Heart right ventricle (tissue), 16 donors: ENCODE results near the gene RAB37. TPM values are rescaled to one million over a fixed set of nuclear protein-coding genes. Genes with fewer than 3 reads are reported as not detected.

Experiments
- ATAC-seq, 8 donors: fragments of 200-7000 bp; cut with Tn5 transposase; one replicate each; pipeline ENCODE4 v1.9.1; 2020; ENCODE audit warnings: mild to moderate bottlenecking in 8 of 8, moderate library complexity in 8 of 8, moderate number of reproducible peaks in 1 of 8
- DNase-seq, 2 donors: peaks; one replicate each; pipeline ENCODE4 v3.0.0-alpha.2; 2020
- H3K27ac ChIP-seq, 10 donors: fragments of 200-600 bp; sonication (generic) in 2 of 10; one replicate each; pipeline versions ENCODE4 v1.5.0 to v1.8.0; 2020 to 2022; ENCODE audit warnings: mild to moderate bottlenecking in 3 of 10
- H3K27me3 ChIP-seq, 7 donors: fragments of 200-600 bp; one replicate each; pipeline ENCODE4 v1.8.0; 2021 to 2022; ENCODE audit warnings: mild to moderate bottlenecking in 2 of 7
- H3K36me3 ChIP-seq, 9 donors: fragments of 200-600 bp; sonication (generic) in 1 of 9; one replicate each; pipeline versions ENCODE4 v1.5.0 to v1.8.0; 2020 to 2022; ENCODE audit warnings: mild to moderate bottlenecking in 2 of 9
- H3K4me1 ChIP-seq, 9 donors: fragments of 200-600 bp; sonication (generic) in 1 of 9; one replicate each; pipeline versions ENCODE4 v1.5.0 to v1.8.0; 2020 to 2022; ENCODE audit warnings: mild to moderate bottlenecking in 4 of 9
- H3K4me3 ChIP-seq, 10 donors: fragments of 200-600 bp; sonication (generic) in 2 of 10; one replicate each; pipeline versions ENCODE4 v1.5.0 to v1.8.0; 2020 to 2022; ENCODE audit warnings: mild to moderate bottlenecking in 7 of 10, moderate library complexity in 2 of 10
- H3K9me3 ChIP-seq, 11 donors: fragments of 200-600 bp in 10 of 11; sonication (generic) in 2 of 11; one replicate each; pipeline versions ENCODE4 v1.5.0 to v1.8.0; 2013 to 2022; ENCODE audit warnings: mild to moderate bottlenecking in 2 of 11, control low read depth in 1 of 11, moderate library complexity in 1 of 11
- CTCF ChIP-seq, 9 donors: fragments of 200-600 bp; sonication (generic) in 2 of 9; IDR thresholded peaks; one replicate each; pipeline versions ENCODE4 v1.5.0 to v1.8.0; 2021 to 2022; ENCODE audit warnings: antibody characterized with exemption in 9 of 9, mild to moderate bottlenecking in 5 of 9, moderate library complexity in 1 of 9
- WGBS, 2 donors: extraction: QIAGEN DNeasy Blood & Tissue Kit; methylation state at CpG; one replicate each; pipeline ENCODE4 v1.1.7; 2013; ENCODE audit warnings: inconsistent platforms in 1 of 2; 5-methylcytosine and 5-hydroxymethylcytosine counted together
- intact Hi-C, 10 donors: fragments of 100-400 bp; cut with DNase I; formaldehyde crosslinking; loops; one replicate each; pipeline versions ENCODE4 v1.11.1 to v1.14.2; 2022
- polyA plus RNA-seq, 2 donors: library from polyadenylated mRNA; stranded (reverse); fragments of 200-250 nt; gene quantifications; one replicate each; pipeline ENCODE4 v1.2.3, GENCODE V29; 2013
- total RNA-seq, 10 donors: library from RNA; stranded (reverse); fragmentation: NEBNext Ultra II Directional in 3 of 10; extraction: Animal tissue kit (Norgen Biotek cat#: 25700) in 3 of 10; gene quantifications; one replicate each; pipeline versions ENCODE4 v1.2.1 to v1.2.4, GENCODE V29; 2021 to 2023
- donor health status: Arrhythmogenic right ventricular cardiomyopathy.
- donor health status: ischemic (EF 13 %, LVEDD 7.1; RV severe dilation, severe dysfunction).
- donor health status: healthy with polysubstance abuse.
- donor health status: DM: no; HTN: yes; CAD: no.
- donor health status: DM: no; HTN: no; CAD: no.
- donor health status: ischemic (EF 25% LVEDD 6.9; RV normal size, moderate dysfunction).
- donor health status: ischemic (EF 25% LVEDD 5.7; RV mildly dilated, moderate dysfunction).
- donor health status: healthy.
- donor health status: DM: yes; HTN: yes; CAD: no.
- donor health status: Ischemic cardiomyopathy.
- donor health status: ischemic (EF 35%, LVEDD 5.7; RV mildly dilated, moderate dysfunction).
- donor health status: nonischemic (EF 11% LVEDD 7.7; RV severe dilation, severe dysfunction).
- donor health status: DM: yes; HTN: yes; CAD: no.
- donor health status: PGD.
- donor health status: ischemic (EF 29% LVEDD 5.4; RV normal size, mild dysfunction).
- donor health status: nonischemic (EF 23%, LVEDD 6.1; RV moderate dilation, normal function).

Gene RAB37
- total and polyA plus RNA-seq, 12 donors = 0.93 to 2.8 (median 1.6) TPM

DNA sequence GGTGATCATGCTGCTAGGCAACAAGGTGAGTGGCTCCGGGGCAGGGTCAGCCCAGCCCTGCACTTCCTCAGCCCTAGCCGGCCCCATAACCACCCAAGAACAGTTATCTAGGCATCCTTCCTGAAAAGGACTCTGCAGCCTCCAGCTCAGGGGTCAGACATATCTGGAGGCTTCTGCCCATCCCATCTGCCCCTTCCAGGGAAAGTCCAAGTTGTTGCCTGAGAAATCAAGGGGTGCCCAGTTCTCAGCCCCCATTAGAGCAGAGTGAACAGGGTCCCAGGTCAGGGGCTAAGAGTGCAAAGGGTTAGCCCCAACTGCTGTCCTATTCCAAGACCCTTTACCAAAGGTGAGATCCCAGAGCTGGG is 7.3 kb downstream of the RAB37 start:
- no peak for DNase-seq

DNA sequence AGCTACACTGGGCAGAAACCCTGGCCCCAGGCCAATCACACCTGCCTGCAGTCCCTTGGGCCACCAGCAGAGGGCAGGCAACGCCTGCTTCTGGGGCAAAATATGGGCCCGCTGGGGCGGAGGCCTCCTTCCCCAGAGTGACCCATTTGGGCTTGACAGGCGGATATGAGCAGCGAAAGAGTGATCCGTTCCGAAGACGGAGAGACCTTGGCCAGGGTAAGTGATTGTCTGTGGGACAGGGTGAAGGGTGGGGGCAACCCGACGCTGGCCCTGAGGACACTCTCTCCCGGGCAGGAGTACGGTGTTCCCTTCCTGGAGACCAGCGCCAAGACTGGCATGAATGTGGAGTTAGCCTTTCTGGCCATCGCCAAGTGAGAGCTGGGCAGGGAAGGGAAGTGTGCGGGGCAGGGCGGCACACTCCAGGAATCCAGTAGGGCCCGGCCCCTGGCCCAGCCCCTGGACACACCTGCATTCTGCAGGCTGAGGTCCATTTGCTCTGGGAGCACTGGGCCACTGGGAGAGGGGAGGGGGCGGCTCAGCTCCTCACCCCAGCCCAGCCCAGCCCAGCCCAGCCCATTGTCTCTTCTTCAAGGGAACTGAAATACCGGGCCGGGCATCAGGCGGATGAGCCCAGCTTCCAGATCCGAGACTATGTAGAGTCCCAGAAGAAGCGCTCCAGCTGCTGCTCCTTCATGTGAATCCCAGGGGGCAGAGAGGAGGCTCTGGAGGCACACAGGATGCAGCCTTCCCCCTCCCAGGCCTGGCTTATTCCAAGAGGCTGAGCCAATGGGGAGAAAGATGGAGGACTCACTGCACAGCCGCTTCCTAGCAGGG is 7.9 kb downstream of the RAB37 start:
- Histone ChIP-seq H3K4me1 (peaks cover 4 to 88% (median 46%) of the 10 kb centered on the region in 9 donors), H3K27me3 (peaks cover 0 to 21% (median 13%) of the 10 kb centered on the region in 7 donors), H3K9me3 (no peaks in the 10 kb centered on the region), H3K4me3 (peak overlapping the region in 9 of 10 donors; percentile 3 to 45 (median 36)), H3K27ac (peak overlapping the region in 9 of 10 donors; percentile 17 to 83 (median 58)), H3K36me3 (no peaks in the 10 kb centered on the region)
- TF ChIP-seq CTCF (IDR thresholded peaks at IDR 0.05) = peak; percentile 98 to 100 (median 100)
- ATAC-seq (peak; percentile 13 to 66 (median 40)), DNase-seq (peak; percentile 85 to 87)
- intact Hi-C loops = loop anchor here in 9 of 10 donors (1.0 to 10.0 kb wide), 10 partner anchors 24 to 540 kb away; partner anchors contain the start of gene RPL38 (in 1 of the 9)
- 33 to 34% methylated on average over 24 of the region's 24 CpGs for WGBS, 2 donors

More for the DNA sequence above, 7.3 kb downstream of the RAB37 start:
- intact Hi-C loops = loop anchor here in 8 of 10 donors (1.0 to 10.0 kb wide), 10 partner anchors 24 to 540 kb away; partner anchors contain the start of gene RPL38 (in 1 of the 8)
- Histone ChIP-seq H3K4me3 (peak overlapping the region in 3 of 10 donors; percentile 34 to 44 (median 38)), H3K27ac (peak overlapping the region in 3 of 10 donors; percentile 55 to 74 (median 73)), H3K27me3 (peaks cover 0 to 27% (median 19%) of the 10 kb centered on the region in 7 donors), H3K4me1 (peaks cover 4 to 87% (median 40%) of the 10 kb centered on the region in 9 donors), H3K9me3 (no peaks in the 10 kb centered on the region), H3K36me3 (no peaks in the 10 kb centered on the region)
- TF ChIP-seq CTCF (IDR thresholded peaks at IDR 0.05) = no peak
- no peak for ATAC-seq
- 51 to 54% methylated on average over 2 of the region's 2 CpGs for WGBS, 2 donors

- Histone ChIP-seq H3K27me3 (peaks cover 0 to 13% (median 7%) of the 10 kb centered on the region in 7 donors), H3K9me3 (no peaks in the 10 kb centered on the region), H3K36me3 (no peaks in the 10 kb centered on the region), H3K4me1 (peaks cover 7 to 88% (median 52%) of the 10 kb centered on the region in 9 donors), H3K27ac (peak overlapping the region in 6 of 10 donors; percentile 15 to 83 (median 53)), H3K4me3 (no peak overlapping the region)
- no peak for ATAC-seq
- intact Hi-C loops = loop anchor here in 8 of 10 donors (1.0 to 10.0 kb wide), 8 partner anchors 23 to 541 kb away; partner anchors contain the start of gene RPL38 (in 1 of the 8)
- DNase-seq = no peak
- TF ChIP-seq CTCF (IDR thresholded peaks at IDR 0.05) = no peak
- WGBS, 2 donors = 84 to 87% methylated on average over 8 of the region's 8 CpGs
Measured at GRCh38 chr17:74745548-74746177, 8.6 kb downstream of the RAB37 start.

- ATAC-seq = no peak
- Histone ChIP-seq H3K4me1 (peaks cover 7 to 88% (median 59%) of the 10 kb centered on the region in 9 donors), H3K4me3 (no peak overlapping the region), H3K9me3 (no peaks in the 10 kb centered on the region), H3K27me3 (peaks cover 0 to 6% (median 0%) of the 10 kb centered on the region in 7 donors), H3K36me3 (no peaks in the 10 kb centered on the region), H3K27ac (peak overlapping the region in 4 of 10 donors; percentile 9 to 92 (median 82))
- intact Hi-C loops = loop anchor here in 4 of 10 donors (5.0 to 10.0 kb wide), 4 partner anchors 36 to 542 kb away; partner anchors contain the start of gene RPL38 (in 1 of the 4)
- DNase-seq = no peak
- WGBS, 2 donors = 85 to 87% methylated on average over 5 of the region's 5 CpGs
- no peak for TF ChIP-seq CTCF (IDR thresholded peaks at IDR 0.05)
Measured at GRCh38 chr17:74746376-74746775, 9.3 kb downstream of the RAB37 start.
